K562 (cell line): ENCODE measurements around the gene PDZD2. TPM values are rescaled to one million over a fixed set of nuclear protein-coding genes. Genes with fewer than 3 reads are reported as not detected.

ENCODE experiments used
- ATAC-seq: fragments of 200-7000 bp; cut with Tn5 transposase; 3 replicates; pipeline ENCODE4 v1.9.1; 2020; ENCODE audit warnings: moderate library complexity
- BruUV-seq: library from RNA; stranded (reverse); fragments of 400-500 nt; replicated peaks from 2 replicates; lab custom pipeline; 2021; lab: Mats Ljungman, UMichigan
- CTCF ChIA-PET: fragments of 300-600 bp; formaldehyde crosslinking; extraction: SDS; loops from one replicate; lab custom pipeline; 2021; ENCODE audit warnings: low intra/inter-chr PET ratio; lab: Yijun Ruan, JAX
- POLR2A ChIA-PET: fragments of 300-600, 350-650 bp; sonication (Branson Sonifier 250); formaldehyde crosslinking; extraction: SDS; loops from one replicate; lab custom pipeline; 2021; ENCODE audit warnings: antibody characterized with exemption, inconsistent platforms; lab: Yijun Ruan, JAX
- DNase-seq, 4 experiments: peaks; one replicate each; pipeline versions ENCODE4 v3.0.0 to v3.0.0-alpha.2; 2011 to 2018; ENCODE audit warnings: low spot score in 3 of 4, mixed read lengths in 3 of 4; ENCODE audit errors: extremely low read depth in 1 of 4
- FAIRE-seq: peaks from 2 replicates; lab custom pipeline; 2011; peaks lifted over from hg19 to GRCh38; lab: Jason Lieb, UNC
- H2AFZ ChIP-seq: 2 replicates; pipeline ENCODE4 v1.6.0; 2011; ENCODE audit warnings: low read depth, low read length, control low read depth, inconsistent platforms
- H3K27ac ChIP-seq: fragments of 200-600 bp; 3 replicates; pipeline ENCODE4 v1.8.0; 2011; ENCODE audit warnings: low read depth, mild to moderate bottlenecking, control low read depth, inconsistent platforms, low read length, moderate library complexity, mixed read lengths; ENCODE audit errors: extremely low read depth
- H3K27me3 ChIP-seq, 2 experiments: fragments of 300-600 bp in 1 of 2; 2 replicates in 1 of 2; 3 replicates in 1 of 2; pipeline versions ENCODE4 v1.6.0 to v1.8.0; 2011; ENCODE audit warnings: inconsistent platforms in 2 of 2, low read length in 2 of 2, mild to moderate bottlenecking in 1 of 2, mixed read lengths in 1 of 2, moderate library complexity in 1 of 2; ENCODE audit not compliant: control insufficient read depth in 2 of 2, insufficient read depth in 2 of 2
- H3K36me3 ChIP-seq: fragments of 300-600 bp; 3 replicates; pipeline ENCODE4 v1.8.0; 2011; ENCODE audit warnings: mild to moderate bottlenecking, low read length, inconsistent platforms; ENCODE audit not compliant: control insufficient read depth, insufficient read depth
- H3K4me1 ChIP-seq, 2 experiments: fragments of 200-600 bp in 1 of 2; replicated peaks in 1 of 2; 2 replicates in 1 of 2; 3 replicates in 1 of 2; pipeline versions ENCODE4 v1.5.1 to v1.8.0; 2011; ENCODE audit warnings: inconsistent platforms in 2 of 2, low read length in 2 of 2, mild to moderate bottlenecking in 1 of 2, mixed read lengths in 1 of 2, moderate library complexity in 1 of 2; ENCODE audit not compliant: control insufficient read depth in 2 of 2, insufficient read depth in 2 of 2
- H3K4me2 ChIP-seq: 2 replicates; pipeline ENCODE4 v1.6.1; 2011; ENCODE audit warnings: low read length, control low read depth, inconsistent platforms, mixed read lengths; ENCODE audit not compliant: insufficient read depth
- H3K4me3 ChIP-seq: fragments of 200-600 bp; sonication (generic), shearing (Covaris generic); 2 replicates; pipeline ENCODE4 v1.5.1; 2016; ENCODE audit warnings: control low read depth, inconsistent platforms
- H3K79me2 ChIP-seq: fragments of 200-600 bp; 3 replicates; pipeline ENCODE4 v1.8.0; 2011; ENCODE audit warnings: low read length, inconsistent platforms; ENCODE audit not compliant: control insufficient read depth, insufficient read depth
- H3K9ac ChIP-seq, 2 experiments: 2 replicates each; pipeline versions ENCODE4 v1.6.0 to v1.6.1; 2011; ENCODE audit warnings: low read depth in 2 of 2, low read length in 2 of 2, control low read depth in 1 of 2, inconsistent platforms in 1 of 2, mild to moderate bottlenecking in 1 of 2, mixed read lengths in 1 of 2; ENCODE audit not compliant: insufficient read depth in 1 of 2
- H3K9me1 ChIP-seq: one replicate; pipeline ENCODE4 v1.6.0; 2011; ENCODE audit warnings: inconsistent platforms, mild to moderate bottlenecking, low read length, moderate library complexity; ENCODE audit not compliant: control insufficient read depth, insufficient read depth
- H3K9me3 ChIP-seq: replicated peaks from 2 replicates; pipeline ENCODE4 v1.5.1; 2011; ENCODE audit warnings: low read depth, low read length, inconsistent platforms; ENCODE audit not compliant: control insufficient read depth, insufficient read depth
- H4K20me1 ChIP-seq: replicated peaks from 2 replicates; pipeline ENCODE4 v1.6.1; 2011; ENCODE audit warnings: low read length, inconsistent platforms, mixed read lengths; ENCODE audit not compliant: control insufficient read depth, insufficient read depth
- KDM1A ChIP-seq, 2 experiments: fragments of 450-650 bp; IDR thresholded peaks; 2 replicates each; pipeline ENCODE4 v1.6.1; 2016; ENCODE audit warnings: mild to moderate bottlenecking in 2 of 2
- RCOR1 ChIP-seq, 2 experiments: IDR thresholded peaks; 2 replicates each; pipeline ENCODE4 v1.6.1; 2012; ENCODE audit warnings: low read depth in 2 of 2, low read length in 2 of 2, borderline replicate concordance in 1 of 2, improper control_type of control experiment in 1 of 2
- SIN3B ChIP-seq: fragments of 450-650 bp; IDR thresholded peaks from 2 replicates; pipeline ENCODE4 v1.6.1; 2017; ENCODE audit warnings: low read depth, mild to moderate bottlenecking, moderate library complexity
- YY1 ChIP-seq, 3 experiments: IDR thresholded peaks; 2 replicates each; pipeline ENCODE4 v1.6.1; 2011; ENCODE audit warnings: low read length in 2 of 3, mild to moderate bottlenecking in 2 of 3, moderate library complexity in 2 of 3, borderline replicate concordance in 1 of 3, control low read depth in 1 of 3, low read depth in 1 of 3; ENCODE audit not compliant: insufficient read depth in 3 of 3, insufficient replicate concordance in 2 of 3, control insufficient read depth in 1 of 3, insufficient read length in 1 of 3; ENCODE audit errors: extremely low read depth in 1 of 3
- WGBS: fragments of 100-300 bp; shearing (Covaris generic); methylation state at CpG from one replicate; pipeline ENCODE4 v1.1.6; 2016; ENCODE audit warnings: low coverage, mixed read lengths; ENCODE audit not compliant: insufficient coverage; ENCODE audit errors: missing lambda C conversion rate; 5-methylcytosine and 5-hydroxymethylcytosine counted together
- in situ Hi-C: fragments of 300-500 bp; cut with MboI; formaldehyde crosslinking; loops from 4 replicates; pipeline ENCODE4 v1.15.0; 2018; ENCODE audit warnings: inconsistent platforms, mixed read lengths
- intact Hi-C: fragments of 100-400 bp; cut with micrococcal nuclease; formaldehyde crosslinking; loops from 2 replicates; pipeline ENCODE4 v1.14.2; 2022
- polyA plus RNA-seq, 8 experiments: library from polyadenylated mRNA; depleted of rRNA in 4 of 8; stranded (reverse) in 5 of 8; unstranded in 3 of 8; fragments of >200 nt; fragmentation: Nextera tagmentation in 2 of 8; fragmentation: Illumina TruSeq in 1 of 8; extraction: Ambion mirVana in 2 of 8; extraction: Trizol in 1 of 8; gene quantifications; 2 replicates each; pipeline versions ENCODE4 v1.2.1 to v1.2.3, GENCODE V29; 2011 to 2014; ENCODE audit warnings: inconsistent platforms in 1 of 8, missing spikeins in 1 of 8
- total RNA-seq, 7 experiments: library from RNA; depleted of rRNA in 6 of 7; stranded (reverse); fragments of >200 nt in 6 of 7; fragmentation: Illumina TruSeq in 2 of 7; extraction: Trizol in 2 of 7; gene quantifications; 2 replicates each; pipeline versions ENCODE4 v1.2.1 to v1.2.3, GENCODE V29; 2011 to 2021; ENCODE audit warnings: low replicate concordance in 1 of 7
- TF ChIP-seq, protein P1 (sequence below), 2 experiments: fragments of 450-650 bp; formaldehyde crosslinking in 1 of 2; IDR thresholded peaks; 2 replicates each; pipeline versions ENCODE4 v1.4.0 to v1.6.1; 2014 to 2020; ENCODE audit warnings: mild to moderate bottlenecking in 2 of 2, borderline replicate concordance in 1 of 2, low read depth in 1 of 2
- TF ChIP-seq, protein P2 (sequence below), 3 experiments: IDR thresholded peaks in 2 of 3; conservative IDR thresholded peaks in 1 of 3; 2 replicates each; pipeline ENCODE4 v1.5.1; 2011 to 2012; ENCODE audit warnings: low read length in 3 of 3, mild to moderate bottlenecking in 3 of 3, control low read depth in 2 of 3, improper control_type of control experiment in 1 of 3, inconsistent platforms in 1 of 3, low read depth in 1 of 3, mixed read lengths in 1 of 3, moderate library complexity in 1 of 3; ENCODE audit not compliant: insufficient read depth in 2 of 3
- TF ChIP-seq, protein P3 (sequence below): IDR thresholded peaks from 2 replicates; pipeline ENCODE4 v1.6.1; 2011; ENCODE audit warnings: borderline replicate concordance, low read depth, mild to moderate bottlenecking, moderate library complexity, low read length; ENCODE audit not compliant: insufficient read depth, poor library complexity, severe bottlenecking

Gene PDZD2
- total and polyA plus RNA-seq, 9 of the 15 experiments (the other 6 are each of a cell fraction or from before 2014, with no cell fraction given): 0.02 to 0.08 (median 0.04) TPM; not detected in 6

DNA sequence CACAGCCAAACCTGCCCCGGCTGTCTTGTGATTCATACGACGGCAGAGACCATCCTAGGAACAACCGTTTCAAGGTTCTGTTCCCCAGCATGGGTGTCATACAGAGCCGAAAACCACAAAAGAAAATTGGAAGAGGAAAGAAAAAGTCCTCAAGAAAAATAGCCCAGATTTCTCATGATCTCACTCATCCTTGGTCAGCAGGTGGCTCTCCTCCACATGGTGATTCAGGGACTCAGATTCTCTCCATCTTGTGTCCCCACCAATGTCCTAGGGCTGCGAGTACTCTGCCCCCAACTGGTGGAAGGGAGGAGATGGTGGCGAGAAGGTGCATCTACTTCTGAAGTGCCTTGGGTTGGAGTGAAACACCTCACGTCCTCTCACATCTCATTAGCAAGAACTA is 25.6 kb downstream of the PDZD2 start:
- in situ Hi-C loops: no loop called here
- TF ChIP-seq RCOR1 (IDR thresholded peaks at IDR 0.05; ENCODE audit: borderline replicate concordance in 1 of 2, low read depth in 2 of 2, low read length in 2 of 2) (peak in 1 of 2 experiments; percentile 78; a peak in 2 of 4 replicates), YY1 (IDR thresholded peaks at IDR 0.05; ENCODE audit: borderline replicate concordance in 1 of 3, control insufficient read depth in 1 of 3, extremely low read depth in 1 of 3, insufficient read depth in 3 of 3, insufficient read length in 1 of 3, insufficient replicate concordance in 2 of 3, low read depth in 1 of 3, low read length in 2 of 3) (peak in 1 of 3 experiments; percentile 63), KDM1A (IDR thresholded peaks at IDR 0.05) (0 out of 4 replicates have a peak, but pooled peaks of 1 of the 2 experiments have one; percentile 16), SIN3B (no peak)
- TF ChIP-seq, protein P1, sequence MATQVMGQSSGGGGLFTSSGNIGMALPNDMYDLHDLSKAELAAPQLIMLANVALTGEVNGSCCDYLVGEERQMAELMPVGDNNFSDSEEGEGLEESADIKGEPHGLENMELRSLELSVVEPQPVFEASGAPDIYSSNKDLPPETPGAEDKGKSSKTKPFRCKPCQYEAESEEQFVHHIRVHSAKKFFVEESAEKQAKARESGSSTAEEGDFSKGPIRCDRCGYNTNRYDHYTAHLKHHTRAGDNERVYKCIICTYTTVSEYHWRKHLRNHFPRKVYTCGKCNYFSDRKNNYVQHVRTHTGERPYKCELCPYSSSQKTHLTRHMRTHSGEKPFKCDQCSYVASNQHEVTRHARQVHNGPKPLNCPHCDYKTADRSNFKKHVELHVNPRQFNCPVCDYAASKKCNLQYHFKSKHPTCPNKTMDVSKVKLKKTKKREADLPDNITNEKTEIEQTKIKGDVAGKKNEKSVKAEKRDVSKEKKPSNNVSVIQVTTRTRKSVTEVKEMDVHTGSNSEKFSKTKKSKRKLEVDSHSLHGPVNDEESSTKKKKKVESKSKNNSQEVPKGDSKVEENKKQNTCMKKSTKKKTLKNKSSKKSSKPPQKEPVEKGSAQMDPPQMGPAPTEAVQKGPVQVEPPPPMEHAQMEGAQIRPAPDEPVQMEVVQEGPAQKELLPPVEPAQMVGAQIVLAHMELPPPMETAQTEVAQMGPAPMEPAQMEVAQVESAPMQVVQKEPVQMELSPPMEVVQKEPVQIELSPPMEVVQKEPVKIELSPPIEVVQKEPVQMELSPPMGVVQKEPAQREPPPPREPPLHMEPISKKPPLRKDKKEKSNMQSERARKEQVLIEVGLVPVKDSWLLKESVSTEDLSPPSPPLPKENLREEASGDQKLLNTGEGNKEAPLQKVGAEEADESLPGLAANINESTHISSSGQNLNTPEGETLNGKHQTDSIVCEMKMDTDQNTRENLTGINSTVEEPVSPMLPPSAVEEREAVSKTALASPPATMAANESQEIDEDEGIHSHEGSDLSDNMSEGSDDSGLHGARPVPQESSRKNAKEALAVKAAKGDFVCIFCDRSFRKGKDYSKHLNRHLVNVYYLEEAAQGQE (IDR thresholded peaks at IDR 0.05; ENCODE audit: borderline replicate concordance): peak; percentile 52; the same call in 1 of the 2 replicates
- TF ChIP-seq, protein P1 (CRISPR knock-in tag; IDR thresholded peaks at IDR 0.05; ENCODE audit: low read depth): no peak
- TF ChIP-seq, protein P2, sequence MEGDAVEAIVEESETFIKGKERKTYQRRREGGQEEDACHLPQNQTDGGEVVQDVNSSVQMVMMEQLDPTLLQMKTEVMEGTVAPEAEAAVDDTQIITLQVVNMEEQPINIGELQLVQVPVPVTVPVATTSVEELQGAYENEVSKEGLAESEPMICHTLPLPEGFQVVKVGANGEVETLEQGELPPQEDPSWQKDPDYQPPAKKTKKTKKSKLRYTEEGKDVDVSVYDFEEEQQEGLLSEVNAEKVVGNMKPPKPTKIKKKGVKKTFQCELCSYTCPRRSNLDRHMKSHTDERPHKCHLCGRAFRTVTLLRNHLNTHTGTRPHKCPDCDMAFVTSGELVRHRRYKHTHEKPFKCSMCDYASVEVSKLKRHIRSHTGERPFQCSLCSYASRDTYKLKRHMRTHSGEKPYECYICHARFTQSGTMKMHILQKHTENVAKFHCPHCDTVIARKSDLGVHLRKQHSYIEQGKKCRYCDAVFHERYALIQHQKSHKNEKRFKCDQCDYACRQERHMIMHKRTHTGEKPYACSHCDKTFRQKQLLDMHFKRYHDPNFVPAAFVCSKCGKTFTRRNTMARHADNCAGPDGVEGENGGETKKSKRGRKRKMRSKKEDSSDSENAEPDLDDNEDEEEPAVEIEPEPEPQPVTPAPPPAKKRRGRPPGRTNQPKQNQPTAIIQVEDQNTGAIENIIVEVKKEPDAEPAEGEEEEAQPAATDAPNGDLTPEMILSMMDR (IDR thresholded peaks at IDR 0.05 in 2 of 3, conservative IDR thresholded peaks at IDR 0.05 in 1 of 3; ENCODE audit: insufficient read depth in 2 of 3, low read depth in 1 of 3, low read length in 3 of 3): peak; percentile 73 to 93 (median 77)
- TF ChIP-seq, protein P3, sequence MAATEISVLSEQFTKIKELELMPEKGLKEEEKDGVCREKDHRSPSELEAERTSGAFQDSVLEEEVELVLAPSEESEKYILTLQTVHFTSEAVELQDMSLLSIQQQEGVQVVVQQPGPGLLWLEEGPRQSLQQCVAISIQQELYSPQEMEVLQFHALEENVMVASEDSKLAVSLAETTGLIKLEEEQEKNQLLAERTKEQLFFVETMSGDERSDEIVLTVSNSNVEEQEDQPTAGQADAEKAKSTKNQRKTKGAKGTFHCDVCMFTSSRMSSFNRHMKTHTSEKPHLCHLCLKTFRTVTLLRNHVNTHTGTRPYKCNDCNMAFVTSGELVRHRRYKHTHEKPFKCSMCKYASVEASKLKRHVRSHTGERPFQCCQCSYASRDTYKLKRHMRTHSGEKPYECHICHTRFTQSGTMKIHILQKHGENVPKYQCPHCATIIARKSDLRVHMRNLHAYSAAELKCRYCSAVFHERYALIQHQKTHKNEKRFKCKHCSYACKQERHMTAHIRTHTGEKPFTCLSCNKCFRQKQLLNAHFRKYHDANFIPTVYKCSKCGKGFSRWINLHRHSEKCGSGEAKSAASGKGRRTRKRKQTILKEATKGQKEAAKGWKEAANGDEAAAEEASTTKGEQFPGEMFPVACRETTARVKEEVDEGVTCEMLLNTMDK: peak; percentile 75

More for the DNA sequence above, 25.6 kb downstream of the PDZD2 start:
- Histone ChIP-seq H3K36me3 (no peaks in the 10 kb centered on the region), H3K9me3 (no peaks in the 10 kb centered on the region), H3K4me2 (no peak overlapping the region), H3K9ac (no peak overlapping the region), H3K4me3 (no peak overlapping the region), H3K9me1 (no peaks in the 10 kb centered on the region), H4K20me1 (no peaks in the 10 kb centered on the region), H3K27me3 (peaks cover 3 to 21% of the 10 kb centered on the region in 2 experiments; a peak in 3 of 5 replicates), H3K4me1 (no peaks in the 10 kb centered on the region), H2AFZ (no peak overlapping the region), H3K79me2 (no peaks in the 10 kb centered on the region), H3K27ac (no peak overlapping the region)
- DNase-seq (peak; percentile 50 to 73 (median 60)), FAIRE-seq (peak; percentile 93), ATAC-seq (peak; percentile 98)
- ChIA-PET POLR2A (no interaction called here), CTCF (interaction anchor here (1.3 kb wide), 1 partner anchor 429 kb away, joined by 3 read pairs; no protein-coding TSS in a partner anchor)
- no TSS peak for BruUV-seq
- intact Hi-C loops: loop anchor here (2.0 to 10.0 kb wide), 3 partner anchors 82 to 420 kb away; no protein-coding TSS in a partner anchor
- 2% methylated on average over 8 of the region's 8 CpGs for WGBS
